Mesendoderm (in vitro differentiated cells): ENCODE measurements around the gene TUBA3D.
"Not testable (repeated sequence)": the region's sequence is repeated elsewhere in the genome, so short reads cannot be mapped to it uniquely, and the experiment has no call there.

Experiments
- DNase-seq: peaks from one replicate; pipeline ENCODE4 v3.0.0; 2013
- H2AK5ac ChIP-seq: 2 replicates; pipeline ENCODE4 v1.6.1; 2013; ENCODE audit warnings: low read length, inconsistent platforms
- H2BK120ac ChIP-seq: 2 replicates; pipeline ENCODE4 v1.6.1; 2013; ENCODE audit warnings: low read depth, mild to moderate bottlenecking, low read length, moderate library complexity, mixed read lengths
- H2BK15ac ChIP-seq: replicated peaks from 2 replicates; pipeline ENCODE4 v1.6.1; 2013; ENCODE audit warnings: low read depth, mild to moderate bottlenecking, moderate library complexity
- H2BK5ac ChIP-seq: 2 replicates; pipeline ENCODE4 v1.6.1; 2013; ENCODE audit warnings: low read length, inconsistent platforms
- H3K18ac ChIP-seq: 2 replicates; pipeline ENCODE4 v1.6.1; 2013; ENCODE audit warnings: mild to moderate bottlenecking, low read length, mixed read lengths
- H3K23ac ChIP-seq: one replicate; pipeline ENCODE4 v1.6.1; 2013; ENCODE audit warnings: low read length
- H3K27ac ChIP-seq: 2 replicates; pipeline ENCODE4 v1.5.1; 2013; ENCODE audit warnings: low read depth, mild to moderate bottlenecking, inconsistent platforms, low read length, moderate library complexity
- H3K27me3 ChIP-seq: 2 replicates; pipeline ENCODE4 v1.6.1; 2013; ENCODE audit warnings: low read length, control low read depth, mild to moderate bottlenecking, inconsistent platforms; ENCODE audit not compliant: insufficient read depth, poor library complexity
- H3K36me3 ChIP-seq: 2 replicates; pipeline ENCODE4 v1.6.1; 2013; ENCODE audit warnings: low read length, inconsistent platforms; ENCODE audit not compliant: control insufficient read depth, insufficient read depth
- H3K4ac ChIP-seq: one replicate; pipeline ENCODE4 v1.6.1; 2013; ENCODE audit warnings: low read depth, mild to moderate bottlenecking, low read length, moderate library complexity
- H3K4me1 ChIP-seq: 2 replicates; pipeline ENCODE4 v1.6.1; 2013; ENCODE audit warnings: low read depth, low read length, inconsistent platforms; ENCODE audit not compliant: control insufficient read depth
- H3K4me2 ChIP-seq: 2 replicates; pipeline ENCODE4 v1.6.1; 2013; ENCODE audit warnings: low read length
- H3K4me3 ChIP-seq: 2 replicates; pipeline ENCODE4 v1.5.1; 2013; ENCODE audit warnings: mild to moderate bottlenecking, low read length
- H3K56ac ChIP-seq: one replicate; pipeline ENCODE4 v1.6.1; 2013; ENCODE audit warnings: low read length
- H3K79me1 ChIP-seq: 2 replicates; pipeline ENCODE4 v1.6.1; 2013; ENCODE audit warnings: low read length, inconsistent platforms
- H3K79me2 ChIP-seq: 2 replicates; pipeline ENCODE4 v1.6.1; 2013; ENCODE audit warnings: mild to moderate bottlenecking, low read length; ENCODE audit not compliant: control insufficient read depth, insufficient read depth
- H3K9ac ChIP-seq: 2 replicates; pipeline ENCODE4 v1.6.1; 2013; ENCODE audit warnings: low read length, inconsistent platforms
- H4K5ac ChIP-seq: one replicate; pipeline ENCODE4 v1.6.1; 2013; ENCODE audit warnings: low read length
- H4K8ac ChIP-seq: one replicate; pipeline ENCODE4 v1.6.1; 2013; ENCODE audit warnings: low read depth, mild to moderate bottlenecking, control low read depth, low read length, moderate library complexity
- WGBS: extraction: QIAGEN DNeasy Blood & Tissue Kit; methylation state at CpG from one replicate; pipeline ENCODE4 v1.1.7; 2013; ENCODE audit warnings: low lambda C conversion rate, missing lambda C conversion rate; ENCODE audit not compliant: insufficient coverage; ENCODE audit errors: extremely low coverage; 5-methylcytosine and 5-hydroxymethylcytosine counted together

The TUBA3D gene

DNA sequence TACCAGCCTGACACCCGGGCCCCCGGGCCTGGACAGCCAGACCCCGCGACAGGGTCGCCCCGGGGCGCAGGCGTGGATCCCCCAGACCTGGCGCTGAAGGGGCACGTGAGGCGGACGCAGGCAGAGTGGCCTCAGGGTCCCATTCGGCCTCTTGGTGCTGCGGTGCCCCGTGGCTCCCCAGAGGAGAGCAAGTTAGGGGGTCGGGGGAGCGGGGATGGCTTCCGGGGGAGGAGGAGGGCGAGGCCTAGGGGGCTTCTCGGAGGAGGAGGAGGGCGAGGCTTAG lies 30.5 kb upstream of the TUBA3D start:
- H3K79me2 ChIP-seq, H4K8ac ChIP-seq, H3K36me3 ChIP-seq, H3K23ac ChIP-seq, H3K56ac ChIP-seq, DNase-seq, H3K79me1 ChIP-seq, H2BK15ac ChIP-seq, H4K5ac ChIP-seq, H2AK5ac ChIP-seq, H3K4me1 ChIP-seq, H2BK120ac ChIP-seq, H3K27me3 ChIP-seq, H3K4me3 ChIP-seq, H2BK5ac ChIP-seq, H3K4me2 ChIP-seq, H3K27ac ChIP-seq, H3K18ac ChIP-seq, H3K9ac ChIP-seq, H3K4ac ChIP-seq: not testable (repeated sequence)
- WGBS, result no CpG with 5 or more reads among the region's 21 CpGs

DNA sequence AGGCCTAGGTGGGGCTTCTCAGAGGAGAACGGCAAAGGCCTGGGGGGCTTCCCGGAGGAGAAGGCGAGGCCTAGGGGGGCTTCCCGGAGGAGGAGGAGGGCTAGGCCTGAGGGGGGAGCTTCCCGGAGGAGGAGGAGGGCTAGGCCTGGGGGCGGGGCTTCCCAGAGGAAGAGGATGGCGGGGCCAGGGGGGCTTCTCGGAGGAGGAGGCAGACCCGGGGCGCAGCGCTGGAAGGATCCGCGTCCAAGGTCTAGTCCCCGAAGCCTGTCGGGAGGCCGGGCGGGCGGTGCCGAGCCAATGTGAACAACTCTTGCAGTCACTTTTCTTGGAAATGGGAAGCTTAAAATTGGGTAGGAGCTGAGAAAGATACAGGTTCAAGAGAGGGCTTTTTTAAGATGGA lies 30.0 kb upstream of the TUBA3D start:
- no CpG with 5 or more reads among the region's 19 CpGs for WGBS
- Histone ChIP-seq H3K23ac (no peak overlapping the region), H2BK15ac (no peak overlapping the region)

DNA sequence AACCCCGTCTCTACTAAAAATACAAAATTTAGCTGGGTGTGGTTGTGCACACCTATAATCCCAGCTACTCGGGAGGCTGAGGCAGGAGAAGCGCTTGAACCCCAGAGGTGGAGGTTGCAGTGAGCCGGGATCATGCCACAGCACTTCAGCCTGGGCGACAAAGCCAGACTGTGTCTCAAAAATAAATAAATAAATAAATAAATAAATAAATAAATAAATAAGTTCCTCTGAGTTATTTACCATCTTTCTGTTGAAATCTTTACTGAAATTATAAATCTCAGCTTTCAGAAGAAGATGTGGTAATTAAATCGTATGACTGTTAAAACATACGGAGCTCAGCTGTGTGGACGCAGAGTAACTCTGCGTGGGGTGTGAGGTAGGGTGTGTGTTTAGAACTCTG lies 27.9 kb upstream of the TUBA3D start:
- not testable (repeated sequence) for H3K4me3 ChIP-seq
- no CpG with 5 or more reads among the region's 9 CpGs for WGBS

More for the DNA sequence above, 30.0 kb upstream of the TUBA3D start:
- Histone ChIP-seq H3K4ac (no peak overlapping the region), H2BK5ac (no peak overlapping the region), H2AK5ac (no peak overlapping the region), H2BK120ac (no peak overlapping the region), H3K9ac (no peak overlapping the region), H4K8ac (no peak overlapping the region), H3K27me3 (no peaks in the 10 kb centered on the region), H3K4me3 (no peak overlapping the region), H3K4me2 (no peak overlapping the region), H3K56ac (no peak overlapping the region), H3K79me2 (no peaks in the 10 kb centered on the region), H3K79me1 (no peaks in the 10 kb centered on the region), H3K18ac (no peak overlapping the region), H3K27ac (no peak overlapping the region), H3K36me3 (no peaks in the 10 kb centered on the region), H4K5ac (no peak overlapping the region), H3K4me1 (no peaks in the 10 kb centered on the region)
- DNase-seq, result no peak

DNA sequence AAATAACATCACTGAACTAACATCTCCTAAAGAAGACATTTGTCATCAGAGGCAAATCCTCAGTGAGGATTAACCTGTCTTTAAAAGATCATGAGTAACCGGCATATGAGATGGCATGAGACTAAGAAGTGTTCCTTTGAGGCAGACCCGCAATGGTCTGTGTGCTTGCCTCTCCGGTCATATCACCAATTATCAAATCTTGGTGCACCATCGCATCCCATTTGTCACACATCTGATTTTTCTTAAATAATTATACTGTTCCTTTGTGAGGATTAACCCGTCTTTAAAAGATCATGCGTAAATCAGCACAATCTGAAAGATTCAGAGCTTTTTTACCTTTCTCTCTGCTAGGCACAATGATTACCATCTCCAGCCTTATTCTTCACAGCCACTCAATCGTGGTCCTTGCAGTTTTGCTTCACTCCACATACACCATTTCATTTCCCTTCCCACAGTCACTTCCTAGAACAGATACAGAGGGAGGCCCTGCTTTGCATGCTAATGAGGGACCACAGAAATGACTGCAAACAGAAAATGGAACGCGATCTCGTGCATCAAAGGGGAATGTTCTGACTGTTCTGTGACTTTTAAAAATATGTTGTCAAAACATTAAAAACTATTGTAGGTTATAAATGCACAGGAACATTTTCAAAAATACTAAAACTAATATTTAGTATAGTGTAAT lies 24.5 kb upstream of the TUBA3D start:
- H3K79me2 ChIP-seq, H4K5ac ChIP-seq, H3K9ac ChIP-seq, H4K8ac ChIP-seq, H3K27me3 ChIP-seq, H2BK15ac ChIP-seq, H2BK5ac ChIP-seq, H3K4me2 ChIP-seq, H3K4me1 ChIP-seq, H2AK5ac ChIP-seq, H3K79me1 ChIP-seq, H3K4ac ChIP-seq, DNase-seq, H3K4me3 ChIP-seq, H2BK120ac ChIP-seq, H3K18ac ChIP-seq, H3K56ac ChIP-seq, H3K23ac ChIP-seq, H3K36me3 ChIP-seq, H3K27ac ChIP-seq: not testable (repeated sequence)
- no CpG with 5 or more reads among the region's 10 CpGs for WGBS

More for the DNA sequence above, 27.9 kb upstream of the TUBA3D start:
- not testable (repeated sequence) for H3K18ac ChIP-seq, H3K4me1 ChIP-seq, H4K8ac ChIP-seq, H3K4ac ChIP-seq, H2BK15ac ChIP-seq, H2BK5ac ChIP-seq, H3K27ac ChIP-seq, H4K5ac ChIP-seq, DNase-seq, H3K79me1 ChIP-seq, H3K4me2 ChIP-seq, H3K56ac ChIP-seq, H3K27me3 ChIP-seq, H3K36me3 ChIP-seq, H2BK120ac ChIP-seq, H3K79me2 ChIP-seq, H2AK5ac ChIP-seq, H3K23ac ChIP-seq, H3K9ac ChIP-seq

DNA sequence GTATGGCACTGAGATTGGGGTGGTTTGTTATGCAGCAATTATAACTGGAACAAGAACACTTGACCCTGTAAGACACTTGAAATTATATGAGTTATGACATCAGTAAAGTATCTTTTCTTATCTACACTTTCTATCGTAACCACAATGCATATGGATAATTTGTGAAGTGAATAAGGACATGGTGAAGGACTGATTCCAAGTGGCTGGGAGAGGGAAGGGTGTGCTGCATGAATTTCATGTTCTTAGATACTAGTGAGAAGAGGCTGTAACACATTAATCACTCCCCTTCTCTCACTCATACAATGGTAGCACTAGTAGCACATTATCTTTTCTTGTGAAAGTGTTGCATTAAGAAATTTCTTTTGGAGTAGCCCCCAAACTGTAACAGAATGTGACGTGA lies 21.0 kb upstream of the TUBA3D start:
- H2BK15ac ChIP-seq, H3K27me3 ChIP-seq, H3K9ac ChIP-seq, H3K79me1 ChIP-seq, H3K36me3 ChIP-seq, DNase-seq, H3K4me1 ChIP-seq, H2BK5ac ChIP-seq, H4K8ac ChIP-seq, H4K5ac ChIP-seq, H3K18ac ChIP-seq, H3K79me2 ChIP-seq, H3K27ac ChIP-seq, H2AK5ac ChIP-seq, H3K4ac ChIP-seq, H3K4me3 ChIP-seq, H3K23ac ChIP-seq, H3K56ac ChIP-seq, H2BK120ac ChIP-seq, H3K4me2 ChIP-seq: not testable (repeated sequence)
- no CpG with 5 or more reads among the region's 2 CpGs for WGBS

DNA sequence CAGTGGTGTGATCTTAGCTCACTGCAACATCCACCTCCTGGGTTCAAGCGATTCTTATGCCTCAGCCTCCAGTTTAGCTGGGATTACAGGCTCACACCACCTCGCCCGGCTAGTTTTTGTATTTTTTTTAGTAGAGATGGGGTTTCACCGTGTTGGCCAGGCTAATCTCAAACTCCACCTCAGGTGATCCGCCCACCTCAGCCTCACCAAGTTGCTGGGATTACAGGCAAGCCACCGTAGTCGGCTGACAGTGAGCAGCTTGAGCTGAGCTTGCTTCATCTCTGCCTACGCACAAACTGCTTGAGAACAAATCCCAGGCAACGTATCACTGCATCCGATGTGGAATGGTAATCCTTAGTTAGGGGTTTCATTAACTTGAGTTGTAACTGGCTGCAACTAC lies 8.2 kb upstream of the TUBA3D start:
- WGBS, result no CpG with 5 or more reads among the region's 10 CpGs

More for the DNA sequence above, 8.2 kb upstream of the TUBA3D start:
- H3K18ac ChIP-seq, DNase-seq, H3K79me1 ChIP-seq, H3K79me2 ChIP-seq, H3K23ac ChIP-seq, H2BK15ac ChIP-seq, H3K4me2 ChIP-seq, H3K4me3 ChIP-seq, H4K8ac ChIP-seq, H3K27ac ChIP-seq, H4K5ac ChIP-seq, H3K9ac ChIP-seq, H2BK120ac ChIP-seq, H2BK5ac ChIP-seq, H3K36me3 ChIP-seq, H3K27me3 ChIP-seq, H3K4ac ChIP-seq, H3K4me1 ChIP-seq, H3K56ac ChIP-seq, H2AK5ac ChIP-seq: not testable (repeated sequence)
